ENCODE data around the gene SIRT3.
"Not testable (repeated sequence)": the region's sequence is repeated elsewhere in the genome, so short reads cannot be mapped to it uniquely, and the experiment has no call there.

The SIRT3 gene

GRCh38 chr11:268716-269145 is 32.6 kb upstream of the SIRT3 start:
- Histone ChIP-seq H3K4me2 (ENCODE audit: low read depth, low read length, poor library complexity, severe bottlenecking) (peak overlapping the region; percentile 92), H3K4me3 (ENCODE audit: low read length, poor library complexity, severe bottlenecking) (peak overlapping the region; percentile 75)

DNA sequence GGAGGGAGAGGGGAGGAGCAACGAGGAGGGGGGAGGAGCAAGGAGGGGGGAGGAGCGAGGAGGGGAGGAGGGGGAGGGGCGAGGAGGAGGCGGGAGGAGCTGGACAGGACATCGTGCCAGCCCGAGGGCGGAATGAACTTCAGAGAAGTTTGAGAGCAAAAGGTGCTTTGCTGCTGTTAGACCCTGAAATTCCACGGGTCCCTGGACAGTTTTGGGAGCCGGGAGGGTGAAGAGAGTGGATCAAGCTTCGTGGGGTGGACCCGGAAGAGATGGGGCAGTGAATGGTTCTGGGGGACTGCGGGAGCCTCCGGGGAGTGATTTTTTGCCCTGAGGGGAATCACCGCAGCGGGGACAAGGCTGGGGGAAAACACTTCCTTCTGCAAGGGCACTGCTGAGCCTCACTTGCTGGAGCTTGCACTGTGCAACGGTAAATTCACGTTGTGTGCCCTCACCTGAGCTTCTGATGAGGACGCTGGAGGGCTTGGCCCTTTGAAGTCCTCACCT is 31.4 kb upstream of the SIRT3 start:
- Histone ChIP-seq H3K9ac (ENCODE audit: low read depth, low read length, poor library complexity, severe bottlenecking) (peak overlapping the region; percentile 86), H4K20me1 (ENCODE audit: insufficient read depth, low read length, poor library complexity, severe bottlenecking) (no peaks in the 10 kb centered on the region), H3F3A (ENCODE audit: low read depth) (peaks cover 11% of the 10 kb centered on the region; the same call in 1 of the 2 replicates), H3K4me1 (ENCODE audit: insufficient read depth, low read length, poor library complexity, severe bottlenecking) (peaks cover 23% of the 10 kb centered on the region), H2AFZ (ENCODE audit: low read length) (peak overlapping the region; percentile 47; the same call in 1 of the 2 replicates), H3K36me3 (ENCODE audit: insufficient read depth, low read length) (no peaks in the 10 kb centered on the region), H3K27me3 (ENCODE audit: insufficient read depth, low read length, poor library complexity, severe bottlenecking) (no peaks in the 10 kb centered on the region), H3K4me2 (ENCODE audit: low read depth, low read length, poor library complexity, severe bottlenecking) (peak overlapping the region; percentile 92), H3K4me3 (ENCODE audit: low read length, poor library complexity, severe bottlenecking) (peak overlapping the region; percentile 75), H3K79me2 (ENCODE audit: insufficient read depth, low read length) (peaks cover 6% of the 10 kb centered on the region; the same call in 1 of the 2 replicates), H3K9me3 (ENCODE audit: insufficient read depth, low read depth, low read length) (no peaks in the 10 kb centered on the region), H3K9me2 (replicated peaks; ENCODE audit: low read depth, low read length) (no peaks in the 10 kb centered on the region)
- TF ChIP-seq, protein P1, sequence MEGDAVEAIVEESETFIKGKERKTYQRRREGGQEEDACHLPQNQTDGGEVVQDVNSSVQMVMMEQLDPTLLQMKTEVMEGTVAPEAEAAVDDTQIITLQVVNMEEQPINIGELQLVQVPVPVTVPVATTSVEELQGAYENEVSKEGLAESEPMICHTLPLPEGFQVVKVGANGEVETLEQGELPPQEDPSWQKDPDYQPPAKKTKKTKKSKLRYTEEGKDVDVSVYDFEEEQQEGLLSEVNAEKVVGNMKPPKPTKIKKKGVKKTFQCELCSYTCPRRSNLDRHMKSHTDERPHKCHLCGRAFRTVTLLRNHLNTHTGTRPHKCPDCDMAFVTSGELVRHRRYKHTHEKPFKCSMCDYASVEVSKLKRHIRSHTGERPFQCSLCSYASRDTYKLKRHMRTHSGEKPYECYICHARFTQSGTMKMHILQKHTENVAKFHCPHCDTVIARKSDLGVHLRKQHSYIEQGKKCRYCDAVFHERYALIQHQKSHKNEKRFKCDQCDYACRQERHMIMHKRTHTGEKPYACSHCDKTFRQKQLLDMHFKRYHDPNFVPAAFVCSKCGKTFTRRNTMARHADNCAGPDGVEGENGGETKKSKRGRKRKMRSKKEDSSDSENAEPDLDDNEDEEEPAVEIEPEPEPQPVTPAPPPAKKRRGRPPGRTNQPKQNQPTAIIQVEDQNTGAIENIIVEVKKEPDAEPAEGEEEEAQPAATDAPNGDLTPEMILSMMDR (conservative IDR thresholded peaks at IDR 0.05; ENCODE audit: low read length) = no peak
- TF ChIP-seq EZH2phosphoT487 (IDR thresholded peaks at IDR 0.05; ENCODE audit: borderline replicate concordance) = no peak

More at GRCh38 chr11:268716-269145, 32.6 kb upstream of the SIRT3 start:
- Histone ChIP-seq H2AFZ (ENCODE audit: low read length) (peak overlapping the region; percentile 53), H3K4me1 (ENCODE audit: insufficient read depth, low read length, poor library complexity, severe bottlenecking) (peaks cover 23% of the 10 kb centered on the region), H3F3A (ENCODE audit: low read depth) (peaks cover 11% of the 10 kb centered on the region; the same call in 1 of the 2 replicates), H3K9ac (ENCODE audit: low read depth, low read length, poor library complexity, severe bottlenecking) (peak overlapping the region; percentile 86)
- H3K9me3 ChIP-seq (ENCODE audit: insufficient read depth, low read depth, low read length); H3K36me3 ChIP-seq (ENCODE audit: insufficient read depth, low read length); H4K20me1 ChIP-seq (ENCODE audit: insufficient read depth, low read length, poor library complexity, severe bottlenecking); H3K79me2 ChIP-seq (ENCODE audit: insufficient read depth, low read length); H3K27me3 ChIP-seq (ENCODE audit: insufficient read depth, low read length, poor library complexity, severe bottlenecking); H3K9me2 ChIP-seq (replicated peaks; ENCODE audit: low read depth, low read length): not testable (repeated sequence)
- TF ChIP-seq, protein P1 (conservative IDR thresholded peaks at IDR 0.05; ENCODE audit: low read length) = peak; percentile 31

GRCh38 chr11:266676-267439 is 30.7 kb upstream of the SIRT3 start:
- H2AFZ ChIP-seq (ENCODE audit: low read length) = no peak overlapping the region
- no peak overlapping the region for H3K4me3 ChIP-seq (ENCODE audit: low read length, poor library complexity, severe bottlenecking)
- H3K4me2 ChIP-seq (ENCODE audit: low read depth, low read length, poor library complexity, severe bottlenecking) = peak overlapping the region; percentile 54

More at GRCh38 chr11:266676-267439, 30.7 kb upstream of the SIRT3 start:
- TF ChIP-seq EZH2phosphoT487 (IDR thresholded peaks at IDR 0.05; ENCODE audit: borderline replicate concordance) = no peak
- TF ChIP-seq, protein P1 (conservative IDR thresholded peaks at IDR 0.05; ENCODE audit: low read length) = no peak
- H3K27me3 ChIP-seq (ENCODE audit: insufficient read depth, low read length, poor library complexity, severe bottlenecking) = no peaks in the 10 kb centered on the region
- H3K9me2 ChIP-seq (replicated peaks; ENCODE audit: low read depth, low read length) = no peaks in the 10 kb centered on the region
- H3K79me2 ChIP-seq (ENCODE audit: insufficient read depth, low read length) = peaks cover 6% of the 10 kb centered on the region; the same call in 1 of the 2 replicates
- H3K36me3 ChIP-seq (ENCODE audit: insufficient read depth, low read length) = no peaks in the 10 kb centered on the region
- no peak overlapping the region for H3K9ac ChIP-seq (ENCODE audit: low read depth, low read length, poor library complexity, severe bottlenecking)
- H3K9me3 ChIP-seq (ENCODE audit: insufficient read depth, low read depth, low read length) = no peaks in the 10 kb centered on the region
- no peaks in the 10 kb centered on the region for H4K20me1 ChIP-seq (ENCODE audit: insufficient read depth, low read length, poor library complexity, severe bottlenecking)
- peaks cover 11% of the 10 kb centered on the region; the same call in 1 of the 2 replicates for H3F3A ChIP-seq (ENCODE audit: low read depth)
- H3K4me1 ChIP-seq (ENCODE audit: insufficient read depth, low read length, poor library complexity, severe bottlenecking) = peaks cover 23% of the 10 kb centered on the region

Measured in Loucy (cell line).